KBM-7 (cell line): ENCODE results near the gene GZMM.

ENCODE experiments used
- DNase-seq: peaks from one replicate; pipeline ENCODE4 v3.0.0-alpha.2; 2015
- in situ Hi-C: fragments of 300-500 bp; cut with MboI; formaldehyde crosslinking; loops from 2 replicates; pipeline ENCODE4 v1.14.3; 2020; ENCODE audit warnings: low sequenced_read_pairs, low pct_unique_long_range_greater_than_20kb, mixed read lengths

GZMM gene

DNA sequence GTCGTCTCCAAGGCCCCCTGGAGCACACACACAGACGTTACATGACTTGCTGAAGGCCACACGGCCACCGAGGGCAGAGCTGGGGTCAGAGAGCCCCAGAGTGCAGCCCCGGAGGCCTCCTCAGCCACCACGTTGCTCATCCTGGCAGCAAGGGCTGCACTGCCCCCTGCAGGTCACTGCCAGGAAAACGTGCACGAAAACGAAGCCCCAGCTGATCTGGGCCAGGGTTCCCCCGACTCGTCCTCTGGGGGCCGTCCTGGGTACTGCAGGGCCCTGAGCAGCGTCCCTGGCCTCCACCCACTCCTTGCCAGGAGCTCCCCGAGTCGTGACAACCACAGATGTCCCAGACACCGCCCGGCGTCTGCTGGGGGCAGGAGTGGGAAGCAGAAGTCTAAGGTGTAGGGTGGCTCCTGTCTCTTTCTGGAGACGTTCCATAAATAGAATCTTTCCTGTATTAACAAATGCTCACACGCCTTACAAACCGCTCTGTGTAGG, 33.2 kb upstream of the GZMM start:
- DNase-seq: peak; percentile 98
- in situ Hi-C loops: no loop called here

DNA sequence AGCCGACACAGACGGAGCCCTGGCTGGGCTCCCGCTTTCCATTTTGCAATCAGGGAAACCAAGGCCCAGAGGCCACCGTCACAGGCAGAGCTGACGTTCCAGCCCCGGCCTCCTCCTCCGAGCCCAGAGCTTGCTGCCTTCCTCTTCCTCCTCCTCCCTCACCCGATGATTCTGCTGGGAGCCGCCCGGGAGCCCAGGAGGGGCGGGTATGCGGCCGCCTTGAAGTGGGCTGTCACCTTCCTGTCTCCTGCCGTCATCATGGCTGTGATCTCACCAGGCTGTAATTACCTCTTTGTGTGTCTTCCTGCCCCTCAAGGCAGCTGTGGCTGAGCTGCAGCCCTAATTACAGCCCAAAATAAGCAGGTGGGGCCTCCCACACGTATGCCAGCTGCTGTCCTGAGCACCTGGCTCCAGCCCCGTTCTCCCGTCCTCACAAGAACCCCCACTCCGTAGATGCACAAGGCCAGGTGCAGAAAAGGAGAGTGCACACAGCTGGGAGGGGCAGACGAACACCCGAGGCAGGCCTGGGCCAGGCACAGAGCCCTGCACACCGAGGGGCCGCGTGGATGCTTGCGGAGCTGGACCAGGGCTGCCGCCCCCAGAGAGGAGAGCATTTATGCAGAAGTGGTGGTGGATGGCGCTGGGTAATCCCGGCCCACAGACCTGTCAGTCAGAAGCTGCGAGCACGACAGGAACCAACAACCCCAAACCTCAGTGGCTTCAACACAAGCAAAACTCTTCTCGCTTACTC, 32.6 kb upstream of the GZMM start:
- peak; percentile 90 for DNase-seq
- in situ Hi-C loops: no loop called here

- in situ Hi-C loops: no loop called here
- DNase-seq: no peak
These were observed 31.1 kb upstream of the GZMM start for GRCh38 chr19:512547-513365.

DNA sequence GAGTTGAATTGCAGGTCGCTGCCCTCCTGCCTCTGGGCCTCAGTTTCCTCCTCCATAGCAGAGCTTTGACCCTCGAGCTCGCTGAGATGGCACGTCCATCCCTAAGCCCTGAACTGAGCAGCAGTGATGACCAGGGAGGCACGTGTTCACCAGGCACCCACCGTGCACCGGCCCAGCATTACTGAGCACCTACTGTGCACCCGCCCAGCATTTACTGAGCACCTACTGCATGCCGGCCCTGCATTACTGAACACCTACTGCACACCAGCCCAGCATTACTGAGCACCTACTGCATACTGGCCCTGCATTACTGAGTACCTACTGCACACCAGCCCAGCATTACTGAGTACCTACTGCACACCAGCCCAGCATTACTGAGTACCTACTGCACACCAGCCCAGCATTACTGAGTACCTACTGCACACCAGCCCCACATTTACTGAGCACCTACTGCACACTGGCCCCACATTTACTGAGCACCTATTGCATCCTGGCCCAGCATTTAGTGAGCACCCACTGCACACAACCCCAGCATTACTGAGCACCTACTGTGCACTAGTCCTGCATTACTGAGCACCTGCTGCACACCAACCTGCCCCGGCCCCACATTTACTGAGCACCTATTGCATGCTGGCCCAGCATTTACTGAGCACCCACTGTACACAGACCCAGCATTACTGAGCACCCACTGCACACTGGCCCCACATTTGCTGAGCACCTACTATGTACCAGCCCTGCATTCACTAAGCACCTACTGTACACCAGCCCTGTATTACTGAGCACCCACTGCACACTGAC, 30.3 kb upstream of the GZMM start:
- in situ Hi-C loops: no loop called here
- no peak for DNase-seq

DNA sequence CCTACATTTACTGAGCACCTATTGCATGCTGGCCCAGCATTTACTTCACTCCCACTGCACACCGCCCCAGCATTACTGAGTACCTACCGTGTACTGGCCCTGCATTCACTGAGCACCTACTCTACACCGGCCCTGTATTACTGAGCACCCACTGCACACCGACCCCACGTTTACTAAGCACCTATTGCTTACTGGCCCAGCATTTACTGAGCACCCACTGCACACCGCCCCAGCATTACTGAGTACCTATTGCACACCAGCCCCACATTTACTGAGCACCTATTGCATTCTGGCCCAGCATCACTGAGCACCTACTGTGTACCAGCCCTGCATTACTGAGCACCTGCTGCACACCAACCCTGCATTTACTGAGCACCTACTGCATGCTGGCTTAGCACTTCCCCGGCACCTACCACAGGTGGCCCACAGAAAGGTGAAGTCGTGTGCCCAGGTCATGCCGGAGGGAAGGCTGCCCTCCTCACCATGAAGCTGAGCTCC, 29.6 kb upstream of the GZMM start:
- in situ Hi-C loops: no loop called here
- no peak for DNase-seq

DNA sequence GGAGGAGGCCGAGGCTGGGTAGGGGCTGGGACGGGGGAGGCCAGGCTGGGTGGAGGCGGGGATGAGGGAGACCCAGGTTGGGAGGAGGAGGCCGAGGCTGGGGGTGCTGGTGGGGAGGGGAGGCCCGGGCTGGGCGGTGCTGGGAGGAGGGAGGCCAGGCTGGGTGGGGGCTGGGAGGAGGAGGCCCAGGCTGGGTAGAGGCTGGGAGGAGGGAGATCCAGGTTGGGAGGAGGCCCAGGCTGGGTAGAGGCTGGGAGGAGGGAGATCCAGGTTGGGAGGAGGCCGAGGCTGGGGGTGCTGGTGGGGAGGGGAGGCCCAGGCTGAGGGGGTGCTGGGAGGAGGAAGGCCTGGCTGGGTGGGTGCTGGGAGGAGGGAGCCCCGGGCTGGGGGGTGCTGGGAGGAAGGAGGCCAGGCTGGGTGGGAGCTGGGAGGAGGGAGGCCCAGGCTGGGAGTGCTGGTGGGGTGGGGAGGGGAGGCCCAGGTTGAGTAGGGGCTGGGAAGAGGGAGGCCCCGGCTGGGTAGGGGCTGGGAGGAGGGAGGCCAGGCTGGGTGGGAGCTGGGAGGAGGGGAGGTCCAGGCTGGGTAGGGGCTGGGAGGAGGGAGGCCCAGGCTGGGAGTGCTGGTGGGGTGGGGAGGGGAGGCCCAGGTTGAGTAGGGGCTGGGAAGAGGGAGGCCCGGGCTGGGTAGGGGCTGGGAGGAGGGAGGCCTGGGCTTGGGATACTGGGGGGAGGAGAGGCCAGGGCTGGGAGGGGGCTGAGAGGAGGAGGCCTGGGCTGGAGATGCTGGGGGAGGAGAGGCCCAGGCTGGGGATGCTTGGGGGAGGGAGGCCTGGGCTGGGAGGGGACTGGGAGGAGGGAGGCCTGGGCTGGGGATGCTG, 25.9 kb upstream of the GZMM start:
- in situ Hi-C loops: no loop called here
- DNase-seq: no peak

- DNase-seq: no peak
- in situ Hi-C loops: no loop called here
These were observed 25.1 kb upstream of the GZMM start for GRCh38 chr19:518598-519231.

DNA sequence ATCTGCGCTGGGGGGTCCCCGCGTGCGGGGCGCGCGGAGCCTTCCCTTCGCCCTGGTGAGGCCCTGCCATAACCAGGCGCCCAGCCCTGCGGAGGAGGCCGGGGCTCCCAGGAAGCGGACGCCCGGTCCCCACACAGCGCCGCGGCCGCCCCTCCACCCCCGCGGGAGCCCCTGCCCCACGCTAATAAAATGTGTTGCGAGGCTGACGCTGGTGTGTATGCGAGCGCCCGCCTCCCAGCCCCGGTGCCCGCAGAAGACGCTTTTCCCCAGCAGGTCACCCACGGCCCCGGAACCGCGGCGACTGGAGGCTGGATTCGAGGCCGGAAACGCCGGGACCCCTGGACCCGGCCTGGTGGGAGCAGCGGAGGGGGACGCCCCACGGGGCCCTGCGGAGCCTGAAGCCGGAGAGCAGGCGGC, 24.4 kb upstream of the GZMM start:
- no peak for DNase-seq
- in situ Hi-C loops: no loop called here

- in situ Hi-C loops: no loop called here
- no peak for DNase-seq
These were observed 21.1 kb upstream of the GZMM start for GRCh38 chr19:522726-523125.

DNA sequence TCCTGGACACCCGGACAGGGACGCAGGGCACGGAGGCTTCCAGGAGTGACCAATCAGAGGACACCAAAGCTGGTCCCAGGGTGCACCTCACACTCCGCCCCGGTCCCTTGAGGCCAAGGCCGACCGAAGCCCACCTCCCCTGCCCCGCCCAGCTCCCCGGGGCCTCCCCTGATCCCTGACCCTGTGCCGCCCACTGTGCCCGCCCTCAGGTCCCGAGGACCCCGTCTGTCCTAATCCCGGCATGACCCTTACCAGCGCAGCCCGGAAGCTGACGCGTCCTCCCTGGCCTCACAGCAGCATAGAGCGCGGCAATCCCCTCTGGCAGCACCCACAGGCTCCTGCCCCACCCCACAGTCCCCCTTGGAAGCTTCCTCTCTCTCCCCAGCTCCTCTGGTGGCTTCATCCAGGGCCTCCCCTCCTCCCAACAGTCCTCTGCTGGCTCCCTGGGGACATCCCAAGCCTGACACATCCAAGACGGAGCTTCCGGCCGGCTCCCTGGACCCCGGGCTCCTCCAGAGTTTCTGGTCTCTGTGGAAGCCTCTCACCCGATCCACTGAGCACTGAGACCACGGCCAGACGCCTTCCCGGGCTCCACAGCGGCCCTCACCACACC, 19.7 kb upstream of the GZMM start:
- DNase-seq: no peak
- in situ Hi-C loops: no loop called here

GRCh38 chr19:525029-525428, 18.8 kb upstream of the GZMM start:
- no peak for DNase-seq
- in situ Hi-C loops: no loop called here

GRCh38 chr19:525857-526419, 17.9 kb upstream of the GZMM start:
- DNase-seq: no peak
- in situ Hi-C loops: no loop called here

- DNase-seq: no peak
- in situ Hi-C loops: no loop called here
These were observed 13.5 kb upstream of the GZMM start for GRCh38 chr19:530134-531008.

DNA sequence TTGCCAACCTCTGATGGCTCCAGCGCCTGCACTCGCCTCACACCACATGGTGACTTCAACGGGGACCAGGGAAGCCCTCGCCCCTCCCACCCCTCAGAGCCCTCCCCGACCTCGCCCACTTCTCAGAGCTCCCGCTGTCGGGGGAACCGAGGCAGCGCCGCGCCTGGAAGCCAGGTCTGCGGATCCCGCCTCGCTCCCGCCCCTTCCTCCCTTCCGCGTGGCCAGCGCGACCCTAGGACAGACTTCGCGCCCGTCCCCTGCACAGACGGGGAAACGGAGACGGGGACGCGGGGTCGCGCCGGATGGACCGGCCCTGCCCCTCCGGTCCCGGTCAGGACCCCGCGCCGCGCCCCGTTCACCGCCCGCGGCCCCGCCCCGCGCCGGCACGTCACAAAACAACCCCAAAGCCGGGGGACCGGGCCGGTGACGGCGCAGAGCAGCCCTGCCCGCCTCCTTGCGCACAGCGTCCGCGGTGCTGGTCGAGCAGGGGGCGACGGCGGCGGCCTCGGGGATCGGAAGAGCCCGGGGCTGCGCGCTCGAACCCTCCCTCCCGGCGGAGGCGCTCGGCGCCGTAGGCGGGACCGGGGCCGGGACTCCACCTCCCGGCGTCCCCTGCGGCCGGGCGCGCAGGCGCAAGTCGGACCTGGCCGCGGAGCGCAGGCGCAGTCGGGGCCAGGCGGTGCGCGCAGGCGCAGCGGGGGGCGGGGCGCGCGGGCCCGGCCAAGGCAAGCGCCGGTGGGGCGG, 12.7 kb upstream of the GZMM start:
- in situ Hi-C loops: no loop called here
- DNase-seq: peak; percentile 78

DNA sequence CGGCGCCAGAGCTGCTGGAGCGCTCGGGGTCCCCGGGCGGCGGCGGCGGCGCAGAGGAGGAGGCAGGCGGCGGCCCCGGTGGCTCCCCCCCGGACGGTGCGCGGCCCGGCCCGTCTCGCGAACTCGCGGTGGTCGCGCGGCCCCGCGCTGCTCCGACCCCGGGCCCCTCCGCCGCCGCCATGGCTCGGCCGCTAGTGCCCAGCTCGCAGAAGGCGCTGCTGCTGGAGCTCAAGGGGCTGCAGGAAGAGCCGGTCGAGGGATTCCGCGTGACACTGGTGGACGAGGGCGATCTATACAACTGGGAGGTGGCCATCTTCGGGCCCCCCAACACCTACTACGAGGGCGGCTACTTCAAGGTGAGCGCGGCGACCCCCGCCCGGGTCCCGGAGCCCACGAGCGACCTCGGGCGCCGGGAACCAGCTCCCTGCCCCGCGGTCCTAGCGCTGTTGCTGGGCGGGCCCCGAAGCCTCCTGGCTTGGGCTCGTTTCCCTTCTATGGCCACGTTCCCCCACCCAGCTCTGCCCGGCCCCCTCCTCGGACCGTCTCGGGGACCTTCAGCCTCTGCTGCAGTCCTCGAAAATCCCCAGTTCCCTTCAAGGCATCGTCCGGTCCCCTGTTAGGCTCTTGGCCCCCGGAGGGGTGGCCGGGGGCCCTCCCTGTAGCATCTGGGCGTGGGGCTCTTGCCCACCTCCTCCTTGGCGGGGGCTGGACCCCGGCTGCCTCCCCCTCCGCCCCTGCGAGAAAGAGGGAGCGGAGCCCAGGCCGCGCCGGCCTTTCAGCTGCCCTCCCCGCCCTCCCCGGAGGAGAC, 11.9 kb upstream of the GZMM start, which contains the start of gene CDC34:
Gene CDC34, plus strand, starts transcription at position 8 of the 808 bp plus-strand sequence. Its CDS starts 172 bp downstream, at position 180.
- DNase-seq: no peak
- in situ Hi-C loops: no loop called here
